GM21737 (cell line): ENCODE measurements around the gene TBC1D13.
"Not testable (repeated sequence)": the region's sequence is repeated elsewhere in the genome, so short reads cannot be mapped to it uniquely, and the experiment has no call there.

ENCODE experiments used
- ATAC-seq: cut with Tn5 transposase; IDR thresholded peaks from one replicate; pipeline ENCODE4 v1.9.1; 2021; ENCODE audit warnings: mild to moderate bottlenecking, moderate library complexity; ENCODE audit not compliant: unreplicated experiment

TBC1D13 gene

DNA sequence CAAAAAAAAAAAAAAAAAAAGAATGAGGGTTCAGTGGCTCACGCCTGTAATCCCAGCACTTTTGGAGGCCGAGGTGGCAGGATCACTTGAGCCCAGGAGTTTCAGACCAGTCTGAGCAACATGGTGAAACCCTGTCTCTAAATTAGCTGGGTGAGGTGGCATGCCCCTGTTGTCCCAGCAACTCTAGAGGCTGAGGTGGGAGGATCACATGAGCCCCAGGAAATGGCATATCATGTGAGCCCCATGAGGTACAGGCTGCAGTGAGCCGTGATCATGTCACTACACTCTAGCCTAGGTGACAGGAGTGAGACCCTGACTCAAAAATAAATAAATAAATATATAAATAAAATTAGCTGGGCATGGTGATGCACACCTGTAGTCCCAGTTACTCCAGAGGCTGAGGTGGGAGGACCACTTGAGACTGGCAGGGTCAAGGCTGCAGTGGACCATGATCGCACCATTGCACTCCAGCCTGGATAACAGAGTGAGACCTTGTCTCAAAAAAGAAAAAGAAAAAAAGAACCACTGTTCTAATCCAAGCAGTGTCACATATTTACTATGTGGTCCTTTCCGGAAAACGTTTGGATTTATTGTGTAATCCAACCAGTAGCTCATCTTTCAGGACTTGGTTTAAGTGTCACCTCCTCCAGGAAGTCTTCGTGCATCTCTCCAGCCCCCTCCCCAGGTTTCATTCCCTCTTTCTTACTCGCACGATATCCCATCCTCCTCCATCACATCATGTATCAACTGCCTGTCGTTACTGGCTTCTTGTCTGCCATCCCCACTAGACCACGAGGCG, 54.8 kb downstream of the TBC1D13 start:
- ATAC-seq = no peak

DNA sequence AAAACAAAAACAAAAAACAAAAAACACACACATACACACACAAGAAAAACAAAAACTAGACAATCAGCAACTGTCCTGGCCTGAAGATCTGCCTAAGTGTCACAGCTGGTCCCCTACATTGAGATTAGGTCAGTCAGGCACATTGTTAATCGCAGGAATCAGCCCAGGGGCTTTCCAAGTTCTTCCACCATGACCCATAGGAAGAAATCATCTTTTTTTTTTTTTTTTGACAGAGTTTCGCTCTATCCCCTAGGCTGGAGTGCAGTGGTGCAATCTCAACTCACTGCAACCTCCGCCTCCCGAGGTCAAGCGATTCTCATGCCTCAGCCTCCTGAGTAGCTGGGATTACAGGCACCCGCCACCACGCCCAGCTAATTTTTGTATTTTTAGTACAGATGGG, 56.1 kb downstream of the TBC1D13 start:
- ATAC-seq = not testable (repeated sequence)

- ATAC-seq = no peak
Measured at GRCh38 chr9:128845186-128845931, 58.3 kb downstream of the TBC1D13 start.

- ATAC-seq = no peak
Measured at GRCh38 chr9:128846680-128847030, 59.6 kb downstream of the TBC1D13 start.

DNA sequence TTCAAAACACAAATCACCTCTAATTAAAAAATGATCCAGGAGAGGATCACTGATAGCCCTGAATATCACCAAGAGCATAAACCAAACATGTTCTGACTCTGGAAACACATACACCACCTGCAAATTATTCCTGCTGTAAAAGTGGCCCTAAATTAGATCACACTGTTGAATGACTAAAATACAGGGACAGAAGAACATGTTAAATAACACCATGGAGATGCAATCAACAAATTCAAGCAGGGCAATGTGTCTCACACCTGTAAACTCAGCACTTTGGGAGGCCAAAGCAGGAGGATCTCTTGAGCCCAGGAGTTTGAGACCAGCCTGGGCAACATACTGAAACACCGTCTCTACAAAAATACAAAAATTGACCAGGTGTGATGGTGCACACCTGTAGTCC, 60.8 kb downstream of the TBC1D13 start:
- no peak for ATAC-seq

DNA sequence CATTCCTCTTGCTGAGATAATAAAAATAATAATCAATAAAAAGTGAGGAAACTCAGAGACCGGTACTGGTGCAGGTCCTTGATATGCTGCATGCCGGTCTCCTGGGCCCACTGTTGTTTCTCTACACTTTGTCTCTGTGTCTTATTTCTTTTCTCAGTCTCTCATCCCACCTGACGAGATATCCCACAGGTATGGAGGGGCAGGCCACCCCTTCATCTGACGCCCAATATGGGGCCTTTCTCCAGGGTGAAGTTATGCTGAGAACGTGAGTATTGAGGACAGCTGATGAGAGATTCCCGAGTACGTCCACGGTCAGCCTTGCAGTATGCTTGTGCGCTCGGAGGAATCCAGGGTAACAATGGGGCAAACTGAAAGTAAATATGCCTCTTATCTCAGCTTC, 64.0 kb downstream of the TBC1D13 start:
- ATAC-seq = not testable (repeated sequence)

DNA sequence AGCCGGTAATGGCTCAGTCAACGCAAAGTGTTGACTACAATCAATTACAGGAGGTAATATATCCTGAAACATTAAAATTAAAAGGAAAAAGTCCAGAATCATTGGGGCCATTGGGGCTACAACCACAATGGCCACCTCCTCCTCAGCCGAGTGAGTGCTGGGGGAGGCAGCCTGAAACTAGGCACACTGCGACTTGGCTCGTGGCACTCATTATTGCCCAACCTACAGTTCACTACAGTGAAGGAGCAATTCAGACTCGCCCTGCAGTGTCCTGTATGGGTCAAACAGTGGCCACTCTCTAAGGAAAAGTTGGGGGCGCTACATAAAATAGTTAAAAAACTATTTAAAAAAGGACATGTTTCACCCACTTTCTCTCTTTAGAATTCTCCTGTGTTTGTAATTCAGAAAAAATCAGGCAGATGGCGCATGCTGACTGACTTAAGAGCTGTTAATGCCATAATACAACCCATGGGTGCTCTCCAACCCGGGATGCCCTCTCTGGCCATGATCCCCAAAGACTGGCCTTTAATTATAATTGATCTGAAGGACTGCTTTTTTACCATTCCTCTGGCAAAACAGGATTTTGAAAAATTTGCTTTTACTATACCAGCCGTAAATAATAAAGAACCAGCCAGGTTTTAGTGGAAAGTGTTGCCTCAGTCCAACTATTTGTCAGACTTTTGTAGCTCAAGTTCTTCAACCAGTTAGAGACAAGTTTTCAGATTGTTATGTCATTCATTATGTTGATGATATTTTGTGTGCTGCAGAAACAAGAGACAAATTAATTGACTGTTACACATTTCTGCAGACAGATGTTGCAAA, 64.9 kb downstream of the TBC1D13 start:
- ATAC-seq = not testable (repeated sequence)

GRCh38 chr9:128852646-128853045, 65.6 kb downstream of the TBC1D13 start:
- ATAC-seq = not testable (repeated sequence)

- ATAC-seq = not testable (repeated sequence)
Measured at GRCh38 chr9:128854454-128854853, 67.4 kb downstream of the TBC1D13 start.

GRCh38 chr9:128858476-128858875, 71.4 kb downstream of the TBC1D13 start:
- ATAC-seq = not testable (repeated sequence)
